AG04450 (cell line): ENCODE data around the gene PLXNB1. TPM values are rescaled to one million over a fixed set of nuclear protein-coding genes. Genes with fewer than 3 reads are reported as not detected.

ENCODE experiments used
- CTCF ChIA-PET: fragments of 300-600, 350-600 bp; formaldehyde crosslinking; extraction: SDS; loops from one replicate; lab custom pipeline; 2022; ENCODE audit warnings: antibody characterized with exemption, inconsistent platforms; lab: Charles Lee
- POLR2A ChIA-PET: fragments of 350-600 bp; formaldehyde crosslinking; extraction: SDS; loops from one replicate; lab custom pipeline; 2021; ENCODE audit warnings: antibody characterized with exemption, inconsistent platforms; lab: Yijun Ruan, JAX
- DNase-seq: peaks from one replicate; pipeline ENCODE4 v3.0.0-alpha.2; 2011; ENCODE audit warnings: low read depth, low spot score
- H3K27ac ChIP-seq: one replicate; pipeline ENCODE4 v1.5.1; 2012; ENCODE audit warnings: low read depth, low read length, control low read depth
- H3K27me3 ChIP-seq: one replicate; pipeline ENCODE4 v1.6.0; 2012; ENCODE audit warnings: low read length; ENCODE audit not compliant: control insufficient read depth, insufficient read depth
- H3K4me3 ChIP-seq: 2 replicates; pipeline ENCODE4 v1.5.1; 2011; ENCODE audit warnings: mild to moderate bottlenecking, low read depth, low read length, control low read depth
- H3K9me3 ChIP-seq: 2 replicates; pipeline ENCODE4 v1.5.1; 2012; ENCODE audit warnings: low read length; ENCODE audit not compliant: control insufficient read depth, insufficient read depth
- CTCF ChIP-seq: IDR thresholded peaks from 2 replicates; pipeline ENCODE4 v1.5.1; 2011; ENCODE audit warnings: low read depth, low read length, control low read depth, inconsistent platforms
- polyA plus RNA-seq: library from polyadenylated mRNA; depleted of rRNA; stranded (reverse); fragments of >200 nt; gene quantifications from 2 replicates; pipeline ENCODE4 v1.2.3, GENCODE V29; 2011

Gene PLXNB1
- polyA plus RNA-seq, 1 experiment, result 13.4 TPM

GRCh38 chr3:48436477-48436787, 6.5 kb upstream of the PLXNB1 start:
- Histone ChIP-seq H3K27me3 (no peaks in the 10 kb centered on the region), H3K27ac (no peak overlapping the region), H3K9me3 (no peaks in the 10 kb centered on the region; the same call in 1 of the 2 replicates), H3K4me3 (no peak overlapping the region)
- no peak for DNase-seq
- CTCF ChIA-PET, result interaction anchor here (0.5 to 12.1 kb wide), 88 partner anchors 10 to 1345 kb away, joined by 3 to 404 read pairs (median 5); partner anchors contain the start of genes ATRIP, CDC25A, CELSR3 and IP6K2
- POLR2A ChIA-PET, result interaction anchor here (0.5 to 1.3 kb wide), 7 partner anchors 36 to 281 kb away, joined by 3 to 13 read pairs (median 4); no protein-coding TSS in a partner anchor
- TF ChIP-seq CTCF, result no peak

GRCh38 chr3:48435774-48436476, 6.0 kb upstream of the PLXNB1 start:
- Histone ChIP-seq H3K4me3 (no peak overlapping the region), H3K9me3 (no peaks in the 10 kb centered on the region; the same call in 1 of the 2 replicates), H3K27me3 (no peaks in the 10 kb centered on the region), H3K27ac (no peak overlapping the region)
- peak; percentile 59 for DNase-seq
- peak; percentile 100 for TF ChIP-seq CTCF
- ChIA-PET POLR2A (interaction anchor here (0.5 to 1.3 kb wide), 8 partner anchors 11 to 282 kb away, joined by 3 to 13 read pairs (median 4); partner anchors contain the start of gene ATRIP), CTCF (interaction anchor here (0.5 to 12.1 kb wide), 95 partner anchors 11 to 1346 kb away, joined by 3 to 404 read pairs (median 5); partner anchors contain the start of genes ATRIP, CDC25A, CELSR3 and IP6K2)

- Histone ChIP-seq H3K9me3 (no peaks in the 10 kb centered on the region; the same call in 1 of the 2 replicates), H3K27me3 (no peaks in the 10 kb centered on the region), H3K27ac (no peak overlapping the region), H3K4me3 (no peak overlapping the region)
- POLR2A ChIA-PET, result interaction anchor here (1.0 kb wide), 1 partner anchor 11 kb away, joined by 3 read pairs; the partner anchor contains the start of gene ATRIP
- DNase-seq, result no peak
- CTCF ChIA-PET, result interaction anchor here (0.5 to 12.1 kb wide), 48 partner anchors 10 to 817 kb away, joined by 3 to 404 read pairs (median 8); partner anchors contain the start of genes ATRIP, CDC25A and NME6
- no peak for TF ChIP-seq CTCF
Observed at GRCh38 chr3:48435223-48435595, 5.3 kb upstream of the PLXNB1 start.

DNA sequence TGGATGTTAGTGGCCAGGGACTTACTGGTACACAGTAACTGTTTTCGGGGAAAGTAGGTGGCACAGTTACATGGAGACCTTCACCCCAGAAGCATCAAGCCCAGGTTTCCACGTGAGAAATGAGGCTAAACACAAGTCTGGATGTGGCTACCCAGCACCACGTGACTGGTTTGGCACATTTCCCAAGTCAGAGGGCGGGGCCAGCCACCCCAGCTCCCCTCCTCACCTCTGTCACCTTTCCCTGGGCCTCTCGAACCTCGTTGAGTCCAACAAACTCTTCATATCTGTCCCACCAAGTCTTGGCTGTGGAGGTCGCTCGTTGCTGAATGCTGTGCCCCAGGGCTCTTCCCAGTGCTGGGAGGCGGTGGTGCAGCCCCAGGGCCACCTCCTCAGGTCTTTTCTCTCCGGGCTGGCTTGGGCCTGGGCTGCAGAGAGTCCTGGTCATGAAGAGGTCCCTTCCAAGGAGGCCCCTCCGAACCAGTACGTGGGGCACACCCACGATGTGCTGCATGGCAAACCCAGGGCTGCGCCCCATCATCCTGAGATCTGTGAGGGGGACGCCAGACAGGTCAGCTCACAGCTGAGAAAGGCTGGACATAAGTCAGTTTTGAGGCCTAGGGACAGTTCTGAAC, 4.8 kb upstream of the PLXNB1 start:
- no peak for DNase-seq
- POLR2A ChIA-PET, result no interaction called here
- no peak overlapping the region for H3K27ac ChIP-seq

More for the DNA sequence above, 4.8 kb upstream of the PLXNB1 start:
- CTCF ChIA-PET, result interaction anchor here (1.3 to 12.1 kb wide), 9 partner anchors 9 to 242 kb away, joined by 5 to 404 read pairs (median 47); partner anchors contain the start of gene ATRIP
- Histone ChIP-seq H3K27me3 (no peaks in the 10 kb centered on the region), H3K4me3 (no peak overlapping the region), H3K9me3 (no peaks in the 10 kb centered on the region)
- no peak for TF ChIP-seq CTCF
